ENCODE measurements around the gene ARL15.

Gene ARL15

GRCh38 chr5:53877243-53877642 is 433.1 kb downstream of the ARL15 start:
- CTCF ChIA-PET, result interaction anchor here (0.7 kb wide), 1 partner anchor 239 kb away, joined by 4 read pairs; no protein-coding TSS in a partner anchor
- Histone ChIP-seq H3K27me3 (replicated peaks in 2 of 5; ENCODE audit: control insufficient read depth in 4 of 5, insufficient read depth in 5 of 5, low read length in 4 of 5) (no peaks in the 10 kb centered on the region), H3K4me1 (ENCODE audit: control extremely low read depth in 1 of 4, control insufficient read depth in 4 of 4, insufficient read depth in 4 of 4, low read length in 3 of 4) (peaks cover 0 to 3% (median 0%) of the 10 kb centered on the region in 4 experiments), H3K4me3 (ENCODE audit: control insufficient read depth in 1 of 7, extremely low read depth in 1 of 7, insufficient read depth in 4 of 7, low read depth in 2 of 7, low read length in 6 of 7) (no peak overlapping the region), H3K36me3 (ENCODE audit: control insufficient read depth in 4 of 4, insufficient read depth in 4 of 4, low read length in 3 of 4) (no peaks in the 10 kb centered on the region), H3K27ac (ENCODE audit: insufficient read depth in 1 of 2, low read depth in 1 of 2, low read length in 2 of 2, poor library complexity in 1 of 2, severe bottlenecking in 2 of 2) (no peak overlapping the region), H3K9me3 (ENCODE audit: control extremely low read depth in 1 of 5, control insufficient read depth in 4 of 5, insufficient read depth in 2 of 5, low read depth in 1 of 5, low read length in 4 of 5) (peaks cover 0 to 6% (median 0%) of the 10 kb centered on the region in 5 experiments)
- POLR2A ChIA-PET, result no interaction called here
- DNase-seq, result no peak
- 100% methylated on average over 1 of the region's 2 CpGs for WGBS (ENCODE audit: insufficient coverage)

GRCh38 chr5:53874409-53874808 is 436.0 kb downstream of the ARL15 start:
- Histone ChIP-seq H3K36me3 (ENCODE audit: control insufficient read depth in 4 of 4, insufficient read depth in 4 of 4, low read length in 3 of 4) (no peaks in the 10 kb centered on the region), H3K27ac (ENCODE audit: insufficient read depth in 1 of 2, low read depth in 1 of 2, low read length in 2 of 2, poor library complexity in 1 of 2, severe bottlenecking in 2 of 2) (no peak overlapping the region), H3K27me3 (replicated peaks in 2 of 5; ENCODE audit: control insufficient read depth in 4 of 5, insufficient read depth in 5 of 5, low read length in 4 of 5) (no peaks in the 10 kb centered on the region), H3K4me1 (ENCODE audit: control extremely low read depth in 1 of 4, control insufficient read depth in 4 of 4, insufficient read depth in 4 of 4, low read length in 3 of 4) (no peaks in the 10 kb centered on the region), H3K9me3 (ENCODE audit: control extremely low read depth in 1 of 5, control insufficient read depth in 4 of 5, insufficient read depth in 2 of 5, low read depth in 1 of 5, low read length in 4 of 5) (peaks cover 0 to 6% (median 0%) of the 10 kb centered on the region in 5 experiments), H3K4me3 (ENCODE audit: control insufficient read depth in 1 of 7, extremely low read depth in 1 of 7, insufficient read depth in 4 of 7, low read depth in 2 of 7, low read length in 6 of 7) (no peak overlapping the region)
- DNase-seq, result no peak
- POLR2A ChIA-PET, result no interaction called here
- WGBS (ENCODE audit: insufficient coverage), result no CpG with 5 or more reads among the region's 1 CpG
- CTCF ChIA-PET, result interaction anchor here (0.8 kb wide), 1 partner anchor 343 kb away, joined by 5 read pairs; no protein-coding TSS in a partner anchor

DNA sequence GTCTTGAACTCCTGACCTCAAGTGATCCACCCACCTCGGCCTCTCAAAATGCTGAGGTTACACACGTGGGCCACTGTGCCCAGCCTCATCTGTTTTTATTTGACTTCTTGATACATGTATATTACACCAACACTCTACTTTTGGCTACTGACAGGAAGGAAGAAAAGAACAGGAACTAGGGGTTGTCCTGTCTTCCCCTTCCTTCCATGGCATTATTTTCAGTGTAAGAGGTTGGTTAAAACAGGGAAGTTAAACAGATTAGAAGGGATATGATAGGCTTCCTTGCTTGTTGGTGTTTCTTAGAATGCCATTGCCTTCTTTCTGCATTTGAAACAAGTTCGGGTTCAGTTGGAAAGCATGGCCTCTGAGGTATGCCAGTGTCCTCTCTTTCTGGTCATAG is 437.1 kb downstream of the ARL15 start:
- POLR2A ChIA-PET, result no interaction called here
- H3K27ac ChIP-seq (ENCODE audit: insufficient read depth in 1 of 2, low read depth in 1 of 2, low read length in 2 of 2, poor library complexity in 1 of 2, severe bottlenecking in 2 of 2), result no peak overlapping the region
- WGBS (ENCODE audit: insufficient coverage), result no CpG with 5 or more reads among the region's 3 CpGs
- no peaks in the 10 kb centered on the region for H3K36me3 ChIP-seq (ENCODE audit: control insufficient read depth in 4 of 4, insufficient read depth in 4 of 4, low read length in 3 of 4)
- CTCF ChIA-PET, result no interaction called here
- no peaks in the 10 kb centered on the region for H3K4me1 ChIP-seq (ENCODE audit: control extremely low read depth in 1 of 4, control insufficient read depth in 4 of 4, insufficient read depth in 4 of 4, low read length in 3 of 4)
- no peaks in the 10 kb centered on the region for H3K27me3 ChIP-seq (replicated peaks in 2 of 5; ENCODE audit: control insufficient read depth in 4 of 5, insufficient read depth in 5 of 5, low read length in 4 of 5)
- no peak overlapping the region for H3K4me3 ChIP-seq (ENCODE audit: control insufficient read depth in 1 of 7, extremely low read depth in 1 of 7, insufficient read depth in 4 of 7, low read depth in 2 of 7, low read length in 6 of 7)
- no peak for DNase-seq
- H3K9me3 ChIP-seq (ENCODE audit: control extremely low read depth in 1 of 5, control insufficient read depth in 4 of 5, insufficient read depth in 2 of 5, low read depth in 1 of 5, low read length in 4 of 5), result peaks cover 0 to 6% (median 0%) of the 10 kb centered on the region in 5 experiments

- no peaks in the 10 kb centered on the region for H3K4me1 ChIP-seq (ENCODE audit: control extremely low read depth in 1 of 4, control insufficient read depth in 4 of 4, insufficient read depth in 4 of 4, low read length in 3 of 4)
- H3K4me3 ChIP-seq (ENCODE audit: control insufficient read depth in 1 of 7, extremely low read depth in 1 of 7, insufficient read depth in 4 of 7, low read depth in 2 of 7, low read length in 6 of 7), result no peak overlapping the region
- 100% methylated on average over 1 of the region's 2 CpGs for WGBS (ENCODE audit: insufficient coverage)
- peak in 2 of 3 donors; percentile 19 to 29 for DNase-seq
- no peaks in the 10 kb centered on the region for H3K27me3 ChIP-seq (replicated peaks in 2 of 5; ENCODE audit: control insufficient read depth in 4 of 5, insufficient read depth in 5 of 5, low read length in 4 of 5)
- H3K36me3 ChIP-seq (ENCODE audit: control insufficient read depth in 4 of 4, insufficient read depth in 4 of 4, low read length in 3 of 4), result no peaks in the 10 kb centered on the region
- ChIA-PET CTCF (no interaction called here), POLR2A (no interaction called here)
- no peak overlapping the region for H3K27ac ChIP-seq (ENCODE audit: insufficient read depth in 1 of 2, low read depth in 1 of 2, low read length in 2 of 2, poor library complexity in 1 of 2, severe bottlenecking in 2 of 2)
- peaks cover 0 to 6% (median 0%) of the 10 kb centered on the region in 5 experiments for H3K9me3 ChIP-seq (ENCODE audit: control extremely low read depth in 1 of 5, control insufficient read depth in 4 of 5, insufficient read depth in 2 of 5, low read depth in 1 of 5, low read length in 4 of 5)
Observed at GRCh38 chr5:53871775-53872174, 438.6 kb downstream of the ARL15 start.

GRCh38 chr5:53871050-53871449 is 439.3 kb downstream of the ARL15 start:
- Histone ChIP-seq H3K36me3 (ENCODE audit: control insufficient read depth in 4 of 4, insufficient read depth in 4 of 4, low read length in 3 of 4) (no peaks in the 10 kb centered on the region), H3K27ac (ENCODE audit: insufficient read depth in 1 of 2, low read depth in 1 of 2, low read length in 2 of 2, poor library complexity in 1 of 2, severe bottlenecking in 2 of 2) (no peak overlapping the region), H3K4me3 (ENCODE audit: control insufficient read depth in 1 of 7, extremely low read depth in 1 of 7, insufficient read depth in 4 of 7, low read depth in 2 of 7, low read length in 6 of 7) (no peak overlapping the region), H3K4me1 (ENCODE audit: control extremely low read depth in 1 of 4, control insufficient read depth in 4 of 4, insufficient read depth in 4 of 4, low read length in 3 of 4) (no peaks in the 10 kb centered on the region), H3K27me3 (replicated peaks in 2 of 5; ENCODE audit: control insufficient read depth in 4 of 5, insufficient read depth in 5 of 5, low read length in 4 of 5) (no peaks in the 10 kb centered on the region), H3K9me3 (ENCODE audit: control extremely low read depth in 1 of 5, control insufficient read depth in 4 of 5, insufficient read depth in 2 of 5, low read depth in 1 of 5, low read length in 4 of 5) (peaks cover 0 to 6% (median under 1%) of the 10 kb centered on the region in 5 experiments)
- no CpG with 5 or more reads among the region's 5 CpGs for WGBS (ENCODE audit: insufficient coverage)
- POLR2A ChIA-PET, result no interaction called here
- CTCF ChIA-PET, result no interaction called here
- no peak for DNase-seq

DNA sequence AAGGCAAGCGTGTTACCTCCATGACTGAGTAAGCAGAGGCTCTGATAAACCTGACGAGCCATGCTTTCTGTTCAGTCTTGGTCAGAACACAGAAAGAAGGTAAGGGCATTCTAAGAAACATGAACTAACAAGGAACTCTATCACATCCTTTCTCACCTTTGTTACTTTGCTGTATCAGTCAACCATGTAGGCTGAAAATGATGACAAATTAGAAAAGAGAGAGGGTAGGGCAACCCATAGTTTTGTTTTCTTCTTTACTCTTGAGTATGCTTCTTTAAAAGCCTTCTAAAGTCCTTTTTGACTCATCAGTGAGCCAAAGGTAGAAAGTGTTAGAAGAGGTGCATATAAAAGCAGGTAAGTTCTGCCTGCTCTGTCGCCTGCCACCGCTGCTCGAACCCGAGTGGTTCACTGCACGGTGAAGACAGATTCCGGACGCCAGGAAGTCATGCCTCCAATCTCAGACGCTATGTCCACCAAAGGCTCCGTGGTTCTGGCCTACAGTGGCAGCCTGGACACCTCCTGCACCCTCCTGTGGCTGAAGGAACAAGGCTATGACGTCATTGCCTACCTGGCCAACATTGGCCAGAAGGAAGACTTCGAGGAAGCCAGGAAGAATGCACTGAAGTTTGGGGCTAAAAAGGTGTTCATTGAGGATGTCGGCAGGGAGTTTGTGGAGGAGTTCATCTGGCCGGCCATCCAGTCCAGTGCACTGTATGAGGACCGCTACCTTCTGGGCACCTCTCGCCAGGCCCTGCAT is 451.5 kb downstream of the ARL15 start:
- H3K27me3 ChIP-seq (replicated peaks in 2 of 5; ENCODE audit: control insufficient read depth in 4 of 5, insufficient read depth in 5 of 5, low read length in 4 of 5), result no peaks in the 10 kb centered on the region
- H3K27ac ChIP-seq (ENCODE audit: insufficient read depth in 1 of 2, low read depth in 1 of 2, low read length in 2 of 2, poor library complexity in 1 of 2, severe bottlenecking in 2 of 2), result no peak overlapping the region
- CTCF ChIA-PET, result no interaction called here
- POLR2A ChIA-PET, result no interaction called here
- peaks cover 2 to 16% (median 6%) of the 10 kb centered on the region in 5 experiments for H3K9me3 ChIP-seq (ENCODE audit: control extremely low read depth in 1 of 5, control insufficient read depth in 4 of 5, insufficient read depth in 2 of 5, low read depth in 1 of 5, low read length in 4 of 5)
- 94% methylated on average over 16 of the region's 17 CpGs for WGBS (ENCODE audit: insufficient coverage)
- DNase-seq, result no peak
- H3K4me1 ChIP-seq (ENCODE audit: control extremely low read depth in 1 of 4, control insufficient read depth in 4 of 4, insufficient read depth in 4 of 4, low read length in 3 of 4), result no peaks in the 10 kb centered on the region
- H3K36me3 ChIP-seq (ENCODE audit: control insufficient read depth in 4 of 4, insufficient read depth in 4 of 4, low read length in 3 of 4), result no peaks in the 10 kb centered on the region
- H3K4me3 ChIP-seq (ENCODE audit: control insufficient read depth in 1 of 7, extremely low read depth in 1 of 7, insufficient read depth in 4 of 7, low read depth in 2 of 7, low read length in 6 of 7), result no peak overlapping the region

DNA sequence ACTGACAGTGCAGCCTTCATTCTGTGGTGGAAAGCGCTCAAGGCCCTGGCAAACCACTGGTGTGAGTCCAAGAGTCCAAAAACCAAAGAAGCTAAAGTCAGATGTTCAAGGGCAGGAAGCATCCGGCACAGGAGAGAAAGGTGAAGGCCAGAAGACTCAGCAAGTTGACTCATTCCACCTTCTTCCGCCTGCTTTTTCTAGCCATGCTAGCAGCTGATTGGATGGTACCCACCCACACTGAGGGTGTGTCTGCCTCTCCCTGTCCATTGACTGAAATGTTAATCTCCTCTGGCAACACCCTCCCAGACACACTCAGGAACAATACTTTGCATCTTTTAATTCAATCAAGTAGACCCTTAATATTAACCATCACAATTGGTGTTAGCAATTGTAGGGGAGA is 453.9 kb downstream of the ARL15 start:
- no peaks in the 10 kb centered on the region for H3K36me3 ChIP-seq (ENCODE audit: control insufficient read depth in 4 of 4, insufficient read depth in 4 of 4, low read length in 3 of 4)
- DNase-seq, result no peak
- H3K27me3 ChIP-seq (replicated peaks in 2 of 5; ENCODE audit: control insufficient read depth in 4 of 5, insufficient read depth in 5 of 5, low read length in 4 of 5), result no peaks in the 10 kb centered on the region
- H3K4me3 ChIP-seq (ENCODE audit: control insufficient read depth in 1 of 7, extremely low read depth in 1 of 7, insufficient read depth in 4 of 7, low read depth in 2 of 7, low read length in 6 of 7), result no peak overlapping the region
- 72% methylated on average over 3 of the region's 3 CpGs for WGBS (ENCODE audit: insufficient coverage)
- CTCF ChIA-PET, result no interaction called here
- no peaks in the 10 kb centered on the region for H3K4me1 ChIP-seq (ENCODE audit: control extremely low read depth in 1 of 4, control insufficient read depth in 4 of 4, insufficient read depth in 4 of 4, low read length in 3 of 4)
- H3K27ac ChIP-seq (ENCODE audit: insufficient read depth in 1 of 2, low read depth in 1 of 2, low read length in 2 of 2, poor library complexity in 1 of 2, severe bottlenecking in 2 of 2), result no peak overlapping the region
- peaks cover 2 to 18% (median 6%) of the 10 kb centered on the region in 5 experiments for H3K9me3 ChIP-seq (ENCODE audit: control extremely low read depth in 1 of 5, control insufficient read depth in 4 of 5, insufficient read depth in 2 of 5, low read depth in 1 of 5, low read length in 4 of 5)
- POLR2A ChIA-PET, result no interaction called here
